ENCODE results near the gene TPM1.

TPM1 gene

GRCh38 chr15:63022663-63023062, 19.9 kb upstream of the TPM1 start:
- TF ChIP-seq POLR2A (IDR thresholded peaks at IDR 0.05; ENCODE audit: low read depth, low read length), result no peak
- DNase-seq (ENCODE audit: insufficient read length, low spot score) (no peak), FAIRE-seq (no peak)

- no peak for TF ChIP-seq POLR2A (IDR thresholded peaks at IDR 0.05; ENCODE audit: low read depth, low read length)
- DNase-seq (ENCODE audit: insufficient read length, low spot score) (no peak), FAIRE-seq (no peak)
Observed at GRCh38 chr15:63023351-63023945, 19.1 kb upstream of the TPM1 start.

- DNase-seq (ENCODE audit: insufficient read length, low spot score), result no peak
- TF ChIP-seq POLR2A (IDR thresholded peaks at IDR 0.05; ENCODE audit: low read depth, low read length), result no peak
- no peak for FAIRE-seq
Observed at GRCh38 chr15:63025460-63025859, 17.1 kb upstream of the TPM1 start.

DNA sequence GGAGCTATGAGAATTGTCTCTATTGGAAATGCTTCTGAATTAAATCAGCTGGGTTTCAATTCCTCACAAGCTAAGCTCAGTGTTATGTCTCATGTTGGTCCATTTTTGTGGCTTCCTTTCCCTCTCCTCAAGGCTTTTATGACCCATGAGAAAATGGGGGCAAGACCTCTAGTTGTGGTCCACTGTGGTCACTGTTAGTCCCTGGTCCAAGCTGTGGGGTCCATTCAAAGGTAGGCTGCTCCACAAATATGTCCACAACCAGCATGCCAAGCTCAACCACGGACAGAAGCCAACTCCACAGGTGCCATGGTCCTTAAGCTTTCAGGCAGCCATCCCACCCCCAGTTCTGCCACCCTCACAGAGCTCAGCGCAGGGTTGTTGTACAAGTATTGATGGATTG, 14.9 kb upstream of the TPM1 start:
- DNase-seq (ENCODE audit: insufficient read length, low spot score) (no peak), FAIRE-seq (no peak)
- no peak for TF ChIP-seq POLR2A (IDR thresholded peaks at IDR 0.05; ENCODE audit: low read depth, low read length)

DNA sequence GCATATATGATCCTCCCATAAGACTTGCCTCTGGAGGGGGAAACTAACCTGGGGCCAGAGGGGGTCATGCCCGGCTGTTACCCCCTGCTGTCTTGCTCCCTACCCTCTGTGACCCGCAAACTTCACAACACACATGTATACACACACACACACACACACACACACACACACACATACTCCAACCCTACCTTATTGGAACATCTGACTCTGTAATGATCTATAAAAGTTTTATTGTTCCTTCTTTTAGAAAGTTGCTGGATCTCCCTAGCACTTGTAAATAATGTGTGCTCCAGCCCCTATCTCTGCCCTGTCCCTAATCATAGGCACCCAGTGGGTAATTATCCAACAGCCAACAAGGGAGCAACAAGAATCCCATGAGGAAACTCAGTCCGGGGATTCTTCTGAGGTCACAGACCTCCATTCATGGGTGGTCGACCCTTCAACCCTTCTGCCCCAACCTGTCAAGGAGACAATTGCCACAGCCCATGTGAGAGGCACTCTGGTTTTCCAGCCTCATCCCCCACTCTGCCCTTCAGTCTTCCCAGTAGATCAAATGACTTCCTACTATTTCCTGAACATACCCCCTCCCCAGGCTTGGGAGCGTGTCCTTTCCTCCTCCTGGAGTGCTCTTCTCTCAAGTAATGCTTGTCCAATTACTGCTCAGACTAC, 14.0 kb upstream of the TPM1 start:
- TF ChIP-seq POLR2A (IDR thresholded peaks at IDR 0.05; ENCODE audit: low read depth, low read length), result no peak
- DNase-seq (ENCODE audit: insufficient read length, low spot score) (no peak), FAIRE-seq (no peak)

DNA sequence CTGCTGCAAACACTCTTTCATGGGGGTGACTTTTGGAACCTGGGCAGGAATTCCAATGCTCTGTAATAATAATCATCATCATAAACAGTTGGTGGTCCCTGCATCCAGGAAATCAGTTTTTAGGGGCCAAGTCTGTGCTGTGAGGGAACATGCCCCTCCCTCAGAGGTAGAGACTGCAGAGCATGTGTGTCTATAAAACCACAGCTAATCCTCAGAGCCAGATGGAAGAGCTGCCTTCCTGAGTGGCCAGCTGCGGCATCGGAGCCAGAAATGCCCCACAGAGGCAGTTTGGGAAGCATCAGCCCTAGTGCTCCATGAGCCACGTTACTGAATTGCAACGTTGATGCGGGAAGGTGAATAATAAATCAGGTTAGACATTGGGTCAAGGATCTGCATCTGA, 12.9 kb upstream of the TPM1 start:
- no peak for TF ChIP-seq POLR2A (IDR thresholded peaks at IDR 0.05; ENCODE audit: low read depth, low read length)
- FAIRE-seq (no peak), DNase-seq (ENCODE audit: insufficient read length, low spot score) (no peak)

- DNase-seq (ENCODE audit: insufficient read length, low spot score) (no peak), FAIRE-seq (no peak)
- TF ChIP-seq POLR2A (IDR thresholded peaks at IDR 0.05; ENCODE audit: low read depth, low read length), result no peak
Observed at GRCh38 chr15:63030101-63030551, 12.4 kb upstream of the TPM1 start.

DNA sequence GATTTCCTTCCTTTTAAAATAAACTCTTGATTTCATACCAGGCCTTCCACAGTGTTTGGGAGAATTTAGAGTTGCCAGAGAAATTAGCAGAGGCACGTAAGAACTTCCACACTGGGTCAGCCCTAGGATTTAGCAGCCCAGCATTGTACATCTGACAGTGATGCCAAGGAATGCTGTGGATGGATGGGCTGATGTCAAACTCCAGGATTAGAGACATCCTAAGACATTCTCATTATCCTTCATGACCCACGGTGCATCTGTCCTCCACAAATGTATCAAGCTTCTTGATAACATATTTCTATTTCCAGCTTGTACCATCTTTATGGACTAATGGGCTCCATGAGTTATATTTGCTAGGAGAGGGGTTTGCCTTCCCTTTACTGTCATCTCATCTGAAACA, 8.0 kb upstream of the TPM1 start:
- TF ChIP-seq POLR2A (IDR thresholded peaks at IDR 0.05; ENCODE audit: low read depth, low read length), result no peak
- DNase-seq (ENCODE audit: insufficient read length, low spot score) (no peak), FAIRE-seq (no peak)

GRCh38 chr15:63035253-63035652, 7.3 kb upstream of the TPM1 start:
- DNase-seq (ENCODE audit: insufficient read length, low spot score) (no peak), FAIRE-seq (no peak)
- no peak for TF ChIP-seq POLR2A (IDR thresholded peaks at IDR 0.05; ENCODE audit: low read depth, low read length)

DNA sequence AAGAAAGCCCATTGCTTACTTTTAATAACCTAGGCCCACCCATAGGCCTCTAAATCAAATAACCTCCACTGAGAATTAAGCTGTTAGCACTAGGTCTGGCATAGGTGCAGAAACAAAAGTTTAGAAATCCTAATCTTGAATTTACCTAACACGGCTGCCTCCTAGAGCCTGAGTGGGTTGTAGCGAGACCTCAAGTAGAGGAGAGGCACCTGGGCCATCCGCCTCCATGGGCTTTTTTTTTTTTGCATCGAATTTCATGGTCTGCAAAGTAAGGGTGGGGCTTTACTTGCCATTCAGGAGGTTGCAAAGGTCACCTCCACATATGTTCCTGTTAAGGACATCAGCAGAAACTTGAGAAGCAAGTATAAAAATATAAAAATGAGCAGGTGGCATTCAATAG, 6.6 kb upstream of the TPM1 start:
- TF ChIP-seq POLR2A (IDR thresholded peaks at IDR 0.05; ENCODE audit: low read depth, low read length), result no peak
- FAIRE-seq, result no peak

DNA sequence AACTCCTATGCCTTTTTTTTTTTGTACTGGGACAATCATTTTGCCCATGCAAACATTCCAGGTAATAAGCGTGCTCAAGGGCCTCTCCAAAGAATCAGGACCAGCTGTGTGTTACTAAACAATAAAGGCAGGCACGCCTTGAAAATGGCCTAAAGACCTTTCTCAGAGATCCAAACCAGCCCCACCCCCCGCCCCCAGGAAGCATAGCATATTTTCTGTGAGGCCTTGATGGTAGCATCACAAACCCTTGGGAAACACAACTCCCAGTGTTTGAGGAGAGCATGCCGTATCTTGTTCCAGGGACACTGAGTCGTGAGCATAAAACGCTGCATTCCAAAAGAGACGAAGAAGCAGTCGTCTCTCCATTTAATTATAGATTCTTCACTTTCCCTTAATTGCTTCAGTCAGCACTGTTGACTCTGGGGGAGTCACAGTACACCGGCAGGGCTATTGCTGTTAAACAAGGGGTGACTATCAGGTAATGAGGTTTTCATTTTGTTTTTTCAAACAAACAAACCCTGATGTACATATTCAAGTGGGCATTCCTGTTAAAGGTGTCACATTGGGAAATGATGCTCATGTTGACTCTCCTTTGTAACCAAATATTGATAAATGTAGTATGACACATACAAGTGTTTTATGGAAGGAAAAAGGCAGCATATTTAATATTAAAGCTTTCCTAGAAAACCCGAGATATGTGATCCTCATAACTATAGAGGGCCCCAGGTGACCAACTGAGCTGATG, 4.4 kb upstream of the TPM1 start:
- no peak for DNase-seq (ENCODE audit: insufficient read length, low spot score)
- FAIRE-seq, result no peak
- TF ChIP-seq POLR2A (IDR thresholded peaks at IDR 0.05; ENCODE audit: low read depth, low read length), result no peak

More for the DNA sequence above, 6.6 kb upstream of the TPM1 start:
- no peak for DNase-seq (ENCODE audit: insufficient read length, low spot score)

DNA sequence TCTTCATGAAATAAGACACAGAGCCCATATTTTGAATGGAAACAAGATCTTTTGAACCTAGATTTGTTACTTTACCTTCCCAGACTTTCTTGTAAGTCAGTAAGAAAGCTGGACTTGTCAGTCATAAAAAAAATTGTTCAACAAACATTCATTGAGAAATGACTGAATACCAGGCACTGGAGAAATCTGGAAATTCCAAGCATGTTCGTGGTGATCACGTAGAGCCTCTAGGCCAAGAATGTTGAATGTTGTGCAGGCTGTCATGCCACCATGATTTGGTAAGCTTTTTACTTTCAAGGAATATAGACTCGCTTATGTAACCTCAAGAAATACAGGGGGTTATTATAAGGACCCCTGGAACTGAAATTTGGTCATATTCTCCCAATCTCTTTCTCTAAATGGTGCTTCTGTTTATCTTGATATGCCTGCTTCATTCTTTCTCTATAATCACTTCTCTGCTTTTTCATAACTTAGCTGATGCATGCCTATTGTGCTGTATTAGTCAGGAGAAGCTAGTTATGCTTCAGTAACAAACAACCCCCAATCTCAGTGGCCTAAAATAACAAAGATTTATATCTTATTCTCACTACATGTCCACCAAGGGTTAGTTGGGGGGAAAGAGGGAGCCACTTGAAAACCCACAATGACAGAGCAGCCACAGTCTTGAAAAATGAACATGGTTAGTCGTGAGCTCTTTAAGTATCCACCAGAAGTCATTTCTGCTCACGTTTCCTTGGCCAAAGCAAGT, 3.4 kb upstream of the TPM1 start:
- TF ChIP-seq POLR2A (IDR thresholded peaks at IDR 0.05; ENCODE audit: low read depth, low read length), result no peak
- no peak for DNase-seq (ENCODE audit: insufficient read length, low spot score)
- FAIRE-seq, result no peak

DNA sequence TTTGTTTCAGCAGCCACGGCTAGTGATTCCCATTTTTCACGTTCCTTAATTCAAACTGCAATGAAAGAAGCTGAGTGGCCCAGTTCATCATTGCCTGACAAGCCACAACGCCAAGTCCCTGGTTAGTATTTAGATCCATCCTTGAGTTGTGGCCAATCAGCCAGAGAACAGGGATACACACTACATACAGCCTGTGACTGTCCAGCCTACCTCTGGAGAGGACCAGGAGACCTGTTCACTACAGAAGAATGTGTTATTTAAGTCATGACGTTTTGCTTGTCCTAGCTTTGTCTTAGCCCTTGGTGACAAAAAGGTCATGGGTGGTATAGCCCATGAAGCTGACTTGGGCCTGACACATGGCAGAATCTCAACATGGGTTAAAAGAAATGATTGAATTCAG, 2.7 kb upstream of the TPM1 start:
- TF ChIP-seq POLR2A (IDR thresholded peaks at IDR 0.05; ENCODE audit: low read depth, low read length), result no peak
- FAIRE-seq, result no peak
- DNase-seq (ENCODE audit: insufficient read length, low spot score), result no peak

DNA sequence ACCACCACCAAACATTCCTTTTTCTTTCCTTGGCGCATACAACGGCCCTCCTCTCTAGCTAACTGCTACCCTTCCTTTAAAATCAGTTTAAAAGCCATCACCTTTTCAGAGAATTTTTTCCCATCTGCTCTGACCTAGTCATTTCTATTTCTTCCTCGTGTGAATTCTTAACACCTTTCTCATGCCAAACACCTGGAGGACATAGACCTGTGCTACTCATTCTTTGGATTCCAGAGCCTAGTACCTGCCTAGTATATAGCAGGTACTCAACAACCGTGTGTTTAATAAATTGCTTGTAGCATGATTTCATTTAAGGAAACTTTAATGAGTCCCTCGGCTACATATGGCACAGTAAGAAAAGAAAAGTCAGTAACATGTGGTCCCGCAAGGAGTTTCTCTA, 2.0 kb upstream of the TPM1 start:
- FAIRE-seq (no peak), DNase-seq (ENCODE audit: insufficient read length, low spot score) (no peak)
- TF ChIP-seq POLR2A (IDR thresholded peaks at IDR 0.05; ENCODE audit: low read depth, low read length), result no peak
